Bone marrow (tissue), 2 donors: ENCODE data around the gene SETBP1.

ENCODE experiments used
- DNase-seq, 2 donors: peaks; one replicate each; lab custom pipeline; 2025; lab: John Stamatoyannopoulos, UW

The SETBP1 gene

GRCh38 chr18:45069546-45069945, 388.9 kb downstream of the SETBP1 start:
- DNase-seq: no peak

DNA sequence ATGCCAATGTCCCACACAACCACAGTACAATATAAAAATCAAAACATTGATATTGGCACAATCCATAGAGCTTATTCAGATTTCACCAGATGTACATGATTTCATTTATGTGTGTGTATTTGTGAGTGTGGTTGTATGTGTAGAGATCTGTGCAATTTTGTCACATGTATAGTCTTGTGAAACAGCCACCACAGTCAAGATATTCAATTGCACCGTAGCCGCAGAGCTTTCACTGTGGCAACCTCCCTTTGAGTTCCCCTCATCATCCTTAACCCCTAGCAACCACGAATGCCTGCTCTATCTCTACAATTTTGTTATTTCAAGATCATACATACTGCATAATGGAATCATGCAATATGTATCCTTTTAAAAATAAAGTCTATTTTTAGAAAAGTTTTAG, 391.3 kb downstream of the SETBP1 start:
- no peak for DNase-seq

DNA sequence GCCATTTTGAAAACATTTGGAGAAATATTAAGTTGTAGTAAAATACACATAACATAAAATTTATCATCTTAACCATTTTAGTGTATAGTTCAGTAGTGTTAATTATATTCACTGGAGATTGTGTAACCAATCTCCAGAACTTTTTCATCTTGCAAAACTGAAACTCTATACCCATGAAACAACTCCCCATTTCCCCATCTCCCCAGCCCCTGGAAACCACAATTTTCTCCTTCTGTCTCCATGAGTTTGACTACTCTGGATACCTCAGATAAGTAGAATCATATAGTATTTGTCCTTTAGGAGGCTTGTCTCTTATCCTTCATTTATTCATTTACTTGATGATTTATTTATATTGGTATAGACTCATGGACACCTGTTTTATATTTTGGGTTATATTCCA, 392.9 kb downstream of the SETBP1 start:
- no peak for DNase-seq

DNA sequence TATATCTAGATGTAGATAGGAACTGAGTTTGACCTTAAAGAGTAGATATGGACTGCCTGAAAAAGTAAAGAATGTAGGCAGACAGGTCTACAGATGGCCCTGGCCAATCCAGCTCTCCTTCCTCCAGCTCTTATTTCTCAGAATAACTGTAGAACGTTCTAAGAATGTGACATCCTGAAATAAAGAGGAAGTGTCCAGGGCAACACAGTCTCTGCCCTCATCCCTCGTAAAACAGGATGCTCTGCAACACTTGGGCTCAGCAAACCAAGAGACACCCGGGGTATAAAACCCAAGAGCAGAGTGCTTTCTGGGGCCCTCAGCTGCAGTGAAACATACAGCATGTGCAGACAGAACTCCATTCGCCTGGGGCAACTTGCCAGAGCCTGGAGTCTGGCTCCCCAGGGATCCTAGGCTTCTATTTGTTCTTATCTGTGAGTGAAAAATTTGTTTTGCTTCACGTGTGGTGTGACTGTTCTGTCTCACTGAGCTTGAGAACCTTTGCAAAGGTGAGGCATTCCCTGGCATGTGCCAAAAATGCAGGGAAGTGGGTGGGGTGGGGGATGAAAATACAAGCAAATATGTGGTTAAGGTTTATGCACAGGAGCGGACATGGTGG, 401.0 kb downstream of the SETBP1 start:
- peak in 1 of 2 donors; percentile 0 for DNase-seq

DNA sequence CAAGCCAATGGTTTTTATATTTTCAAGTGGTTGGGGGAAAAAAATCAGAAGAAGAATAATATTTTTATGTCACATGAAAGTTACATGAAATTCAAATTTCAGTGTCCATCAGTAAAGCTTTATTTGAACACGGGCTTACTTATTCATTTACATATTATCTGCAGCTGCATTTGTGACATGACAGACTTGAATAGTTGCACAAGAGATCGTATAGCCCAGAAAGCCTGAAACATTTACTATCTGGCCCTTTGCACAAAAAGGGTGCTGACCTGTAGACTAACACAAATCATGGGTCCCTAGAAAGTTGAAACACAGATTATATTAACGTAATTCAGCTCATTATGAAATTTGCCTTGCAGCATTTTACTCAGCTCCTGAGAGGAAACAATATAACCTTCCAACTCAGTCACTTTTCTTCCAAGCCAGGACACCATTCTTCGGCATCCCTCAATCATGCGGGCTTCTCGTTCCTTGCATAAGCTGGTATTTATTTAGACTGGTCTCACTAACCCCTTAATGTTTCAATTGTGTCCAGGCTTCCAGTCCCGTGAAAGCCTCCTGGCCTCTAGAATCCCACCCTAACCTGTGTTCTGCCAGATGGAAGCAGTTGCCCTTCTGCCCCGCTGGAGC, 402.7 kb downstream of the SETBP1 start:
- no peak for DNase-seq

DNA sequence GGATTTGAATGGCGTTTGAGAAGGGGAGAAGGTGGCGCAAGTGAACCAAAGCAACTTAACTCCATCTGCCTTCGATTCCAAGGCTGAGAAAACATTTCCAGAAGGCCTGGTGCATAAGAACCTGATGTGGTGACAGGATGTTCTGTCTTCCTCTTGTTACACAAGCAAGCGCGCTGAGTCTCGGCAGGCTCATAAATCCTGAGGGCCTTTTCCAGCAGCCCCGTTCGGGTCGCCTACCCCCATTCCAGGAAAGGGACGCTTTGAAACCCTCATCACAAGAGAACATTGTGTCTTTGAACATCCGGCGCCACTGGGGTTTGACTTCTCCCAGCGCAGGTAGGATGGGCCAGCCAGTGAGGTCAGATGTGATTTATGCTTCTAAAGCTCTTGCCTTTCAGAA, 403.5 kb downstream of the SETBP1 start:
- DNase-seq: peak in 1 of 2 donors; percentile 4

- DNase-seq: no peak
These were observed 405.4 kb downstream of the SETBP1 start for GRCh38 chr18:45085916-45086624.

DNA sequence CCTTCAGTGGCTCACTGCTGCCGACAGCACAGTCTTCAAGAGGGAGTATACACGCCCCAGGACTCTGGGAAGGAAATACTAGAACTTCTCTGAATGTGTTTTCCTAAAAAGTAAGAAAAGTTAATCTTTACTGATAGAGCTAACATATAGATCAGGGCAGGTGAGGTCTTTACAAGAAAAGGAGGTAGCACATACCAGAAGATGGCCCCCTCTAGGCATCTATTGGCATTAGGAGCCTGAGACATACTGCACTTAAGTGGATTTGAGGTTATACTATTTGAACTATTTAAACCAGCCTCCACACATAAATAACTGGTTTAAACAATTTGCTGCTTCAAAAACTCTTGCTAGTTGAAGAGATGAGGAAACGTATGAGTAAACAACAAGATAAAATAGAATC, 406.1 kb downstream of the SETBP1 start:
- no peak for DNase-seq

- DNase-seq: no peak
These were observed 409.9 kb downstream of the SETBP1 start for GRCh38 chr18:45090526-45091140.

GRCh38 chr18:45100321-45101105, 419.8 kb downstream of the SETBP1 start:
- DNase-seq: no peak

- DNase-seq: no peak
These were observed 421.4 kb downstream of the SETBP1 start for GRCh38 chr18:45102126-45102525.

GRCh38 chr18:45102863-45103262, 422.2 kb downstream of the SETBP1 start:
- no peak for DNase-seq

- DNase-seq: no peak
These were observed 422.8 kb downstream of the SETBP1 start for GRCh38 chr18:45103319-45104048.

GRCh38 chr18:45104049-45104395, 423.3 kb downstream of the SETBP1 start:
- no peak for DNase-seq

DNA sequence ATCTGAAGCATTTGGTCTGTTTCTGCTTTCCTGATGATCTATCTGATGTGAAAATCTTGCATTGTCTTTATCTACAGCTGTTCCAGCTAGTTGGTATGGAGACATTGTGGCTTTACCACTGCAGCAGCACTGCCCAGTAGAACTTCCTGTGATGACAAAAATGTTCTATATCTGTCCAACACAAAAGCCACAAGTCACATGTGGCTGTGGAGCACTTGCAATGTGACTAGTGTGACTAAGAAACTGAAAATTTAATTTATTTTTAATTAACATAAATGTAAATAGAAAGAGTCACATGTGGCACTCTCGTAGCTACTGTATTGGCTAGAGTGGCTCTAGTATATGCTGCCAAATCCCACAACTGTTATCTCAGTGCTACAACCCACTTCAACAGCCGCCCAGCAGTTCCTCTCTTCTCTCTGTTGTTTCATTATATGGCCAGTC, 425.7 kb downstream of the SETBP1 start:
- DNase-seq: peak in 1 of 2 donors; percentile 96

GRCh38 chr18:45107425-45107824, 426.7 kb downstream of the SETBP1 start:
- DNase-seq: no peak

- no peak for DNase-seq
These were observed 428.1 kb downstream of the SETBP1 start for GRCh38 chr18:45108754-45109153.

- DNase-seq: no peak
These were observed 428.6 kb downstream of the SETBP1 start for GRCh38 chr18:45109271-45109670.

GRCh38 chr18:45109706-45110105, 429.0 kb downstream of the SETBP1 start:
- no peak for DNase-seq

- peak in 1 of 2 donors; percentile 83 for DNase-seq
These were observed 430.2 kb downstream of the SETBP1 start for GRCh38 chr18:45110577-45111501.
